ENCODE measurements around the gene SIM2. TPM values are rescaled to one million over a fixed set of nuclear protein-coding genes. Genes with fewer than 3 reads are reported as not detected.

Gene SIM2
- total and polyA plus RNA-seq, 2 experiments from 2014 or later, result 0.16 to 0.49 TPM

GRCh38 chr21:36783612-36784374 is 84.9 kb downstream of the SIM2 start (continued):
- no peak for TF ChIP-seq ZNF462 (CRISPR knock-in tag; IDR thresholded peaks at IDR 0.05)
- no peak for TF ChIP-seq REST (IDR thresholded peaks at IDR 0.05; ENCODE audit: unreplicated experiment)
- no peak for TF ChIP-seq CREB1 (CRISPR knock-in tag; IDR thresholded peaks at IDR 0.05; ENCODE audit: low read depth)
- no peak for TF ChIP-seq POLR2AphosphoS5 (IDR thresholded peaks at IDR 0.05; ENCODE audit: low read depth)
- TF ChIP-seq JUNB (IDR thresholded peaks at IDR 0.05; ENCODE audit: unreplicated experiment), result no peak
- TF ChIP-seq CTCF (conservative IDR thresholded peaks at IDR 0.05; ENCODE audit: low read depth in 2 of 2), result no peak
- no peak for TF ChIP-seq STAT1 (IDR thresholded peaks at IDR 0.05; ENCODE audit: unreplicated experiment)
